ENCODE data around the gene OR4Q3.
"Not testable (repeated sequence)": the region's sequence is repeated elsewhere in the genome, so short reads cannot be mapped to it uniquely, and the experiment has no call there.

Gene OR4Q3

GRCh38 chr14:19771895-19772430, 28.6 kb downstream of the OR4Q3 start:
- Histone ChIP-seq H3K4me3 (replicated peaks; ENCODE audit: insufficient read depth, low read length) (no peak overlapping the region), H3K27ac (replicated peaks) (no peak overlapping the region), H3K27me3 (ENCODE audit: insufficient read depth, poor library complexity, severe bottlenecking) (no peaks in the 10 kb centered on the region)
- TF ChIP-seq POLR2AphosphoS5 (IDR thresholded peaks at IDR 0.05; ENCODE audit: low read depth) (no peak), SPI1 (IDR thresholded peaks at IDR 0.05; ENCODE audit: borderline replicate concordance, low read depth) (no peak), CTCF (IDR thresholded peaks at IDR 0.05; ENCODE audit: insufficient read depth, low read length) (no peak), REST (IDR thresholded peaks at IDR 0.05; ENCODE audit: insufficient replicate concordance, low read depth) (no peak), GABPA (IDR thresholded peaks at IDR 0.05; ENCODE audit: low read depth) (no peak)
- DNase-seq (ENCODE audit: low read depth in 1 of 2, low spot score in 1 of 2) = no peak

GRCh38 chr14:19772454-19772853, 29.1 kb downstream of the OR4Q3 start:
- not testable (repeated sequence) for H3K4me3 ChIP-seq (replicated peaks; ENCODE audit: insufficient read depth, low read length); H3K27me3 ChIP-seq (ENCODE audit: insufficient read depth, poor library complexity, severe bottlenecking); H3K27ac ChIP-seq (replicated peaks); DNase-seq (ENCODE audit: low read depth in 1 of 2, low spot score in 1 of 2)

GRCh38 chr14:19773204-19773603, 29.8 kb downstream of the OR4Q3 start, which contains the start of gene OR4M1:
TSS of gene OR4M1 (plus strand) at chr14:19773504. CDS start at chr14:19780323, 6,819 bp downstream.
- H3K4me3 ChIP-seq (replicated peaks; ENCODE audit: insufficient read depth, low read length); DNase-seq (ENCODE audit: low read depth in 1 of 2, low spot score in 1 of 2); H3K27ac ChIP-seq (replicated peaks); H3K27me3 ChIP-seq (ENCODE audit: insufficient read depth, poor library complexity, severe bottlenecking): not testable (repeated sequence)

DNA sequence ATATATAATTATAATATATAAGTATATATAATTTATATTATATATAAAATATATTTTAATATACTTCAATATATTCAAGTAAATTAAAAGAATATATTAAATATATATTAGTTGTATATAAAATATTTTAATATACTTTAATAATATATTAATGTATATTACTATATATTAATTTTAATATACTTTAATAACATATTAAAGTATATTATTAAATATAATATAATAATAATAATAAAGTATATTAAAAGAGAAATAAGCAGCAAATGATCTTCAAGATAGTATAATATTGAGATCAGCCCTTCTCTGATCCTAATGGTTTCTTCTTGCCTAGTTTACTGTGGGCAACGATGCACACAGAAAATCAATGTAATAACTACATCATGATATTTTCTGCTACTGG, 32.2 kb downstream of the OR4Q3 start:
- Histone ChIP-seq H3K27me3 (ENCODE audit: insufficient read depth, poor library complexity, severe bottlenecking) (no peaks in the 10 kb centered on the region), H3K4me3 (replicated peaks; ENCODE audit: insufficient read depth, low read length) (no peak overlapping the region), H3K27ac (replicated peaks) (no peak overlapping the region)
- no peak for DNase-seq (ENCODE audit: low read depth in 1 of 2, low spot score in 1 of 2)
- TF ChIP-seq SPI1 (IDR thresholded peaks at IDR 0.05; ENCODE audit: borderline replicate concordance, low read depth) (no peak), CTCF (IDR thresholded peaks at IDR 0.05; ENCODE audit: insufficient read depth, low read length) (no peak), GABPA (IDR thresholded peaks at IDR 0.05; ENCODE audit: low read depth) (no peak)

DNA sequence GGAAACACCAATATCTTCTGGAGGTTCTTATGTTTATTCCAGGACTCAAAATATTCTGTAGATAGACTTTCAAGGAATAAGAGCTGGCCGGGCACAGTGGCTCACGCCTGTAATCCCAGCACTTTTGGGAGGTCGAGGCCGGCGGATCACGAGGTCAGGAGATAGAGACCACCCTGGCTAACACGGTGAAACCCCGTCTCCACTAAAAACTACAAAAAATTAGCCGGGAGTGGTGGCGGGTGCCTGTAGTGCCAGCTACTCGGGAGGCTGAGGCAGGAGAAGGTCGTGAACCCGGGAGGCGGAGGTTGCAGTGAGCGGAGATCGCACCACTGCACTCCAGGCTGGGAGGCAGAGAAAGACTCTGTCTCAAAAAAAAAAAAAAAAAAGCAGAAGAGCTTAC, 42.5 kb downstream of the OR4Q3 start:
- not testable (repeated sequence) for DNase-seq (ENCODE audit: low read depth in 1 of 2, low spot score in 1 of 2); H3K27me3 ChIP-seq (ENCODE audit: insufficient read depth, poor library complexity, severe bottlenecking); H3K4me3 ChIP-seq (replicated peaks; ENCODE audit: insufficient read depth, low read length); H3K27ac ChIP-seq (replicated peaks)

DNA sequence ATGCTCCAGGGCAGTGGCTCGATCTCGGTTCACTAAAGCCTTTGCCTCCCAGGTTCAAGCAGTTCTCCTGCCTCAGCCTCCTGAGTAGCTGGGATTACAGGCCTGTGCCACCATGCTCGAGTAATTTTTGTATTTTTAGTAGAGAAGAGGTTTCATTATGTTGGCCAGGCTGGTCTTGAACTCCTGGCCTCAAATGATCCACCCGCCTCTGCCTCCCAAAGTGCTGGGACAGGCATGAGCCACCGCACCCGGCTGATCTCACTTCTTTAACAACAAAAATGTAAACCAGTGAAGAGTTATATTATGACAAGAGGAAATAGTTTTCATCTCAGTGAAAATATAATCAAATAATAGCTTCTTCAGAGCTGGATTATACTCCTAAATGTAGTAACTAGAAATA, 43.9 kb downstream of the OR4Q3 start:
- not testable (repeated sequence) for H3K27me3 ChIP-seq (ENCODE audit: insufficient read depth, poor library complexity, severe bottlenecking); DNase-seq (ENCODE audit: low read depth in 1 of 2, low spot score in 1 of 2); H3K4me3 ChIP-seq (replicated peaks; ENCODE audit: insufficient read depth, low read length); H3K27ac ChIP-seq (replicated peaks)

DNA sequence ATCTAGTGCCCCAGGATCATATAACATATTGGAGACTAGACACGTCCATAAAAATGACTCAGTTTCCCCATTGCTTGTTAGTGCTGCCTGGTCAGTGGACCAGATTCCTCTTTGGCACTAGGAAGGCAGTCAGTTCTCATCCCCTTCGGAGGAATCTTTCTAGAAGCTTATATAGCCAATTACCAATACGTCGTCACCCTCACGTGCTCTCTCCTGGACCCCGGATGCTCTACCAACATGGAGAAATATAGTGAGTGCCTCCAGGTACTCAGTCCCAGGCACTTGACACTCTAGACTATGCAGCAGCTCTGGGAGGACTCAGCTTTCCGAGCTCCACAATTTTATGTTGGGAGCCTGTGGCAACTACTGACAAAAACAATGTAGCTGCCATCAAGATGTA, 44.8 kb downstream of the OR4Q3 start:
- not testable (repeated sequence) for H3K27me3 ChIP-seq (ENCODE audit: insufficient read depth, poor library complexity, severe bottlenecking)

GRCh38 chr14:19796520-19797108, 53.2 kb downstream of the OR4Q3 start:
- not testable (repeated sequence) for DNase-seq (ENCODE audit: low read depth in 1 of 2, low spot score in 1 of 2); H3K27ac ChIP-seq (replicated peaks); H3K4me3 ChIP-seq (replicated peaks; ENCODE audit: insufficient read depth, low read length); H3K27me3 ChIP-seq (ENCODE audit: insufficient read depth, poor library complexity, severe bottlenecking)

More for the DNA sequence above, 44.8 kb downstream of the OR4Q3 start:
- not testable (repeated sequence) for H3K4me3 ChIP-seq (replicated peaks; ENCODE audit: insufficient read depth, low read length); H3K27ac ChIP-seq (replicated peaks); DNase-seq (ENCODE audit: low read depth in 1 of 2, low spot score in 1 of 2)

All from HL-60 (cell line).